ENCODE data around the gene ATF6.

The ATF6 gene

DNA sequence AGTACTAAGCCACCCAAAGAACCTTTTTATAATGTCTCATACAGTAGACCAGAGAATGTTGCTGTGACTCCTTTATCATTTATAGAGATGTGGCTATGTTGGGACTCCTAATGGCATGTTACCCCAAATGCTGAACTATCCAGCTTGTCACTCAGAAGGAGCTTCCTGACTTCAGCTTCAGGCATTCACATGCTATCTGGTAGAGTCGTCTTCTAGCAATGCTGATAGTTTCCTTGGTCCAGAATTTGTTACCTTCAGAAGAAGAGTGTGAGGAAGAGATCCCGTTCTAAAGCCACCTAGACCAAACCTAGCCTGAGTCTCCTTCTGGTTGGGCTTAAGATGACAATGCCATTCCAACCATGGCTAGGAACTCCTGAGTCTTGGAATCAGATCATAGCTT is 189.5 kb downstream of the ATF6 start:
- ChIA-PET CTCF (interaction anchor here (0.8 to 1.6 kb wide), 3 partner anchors 11 to 163 kb away, joined by 3 to 4 read pairs (median 3); no protein-coding TSS in a partner anchor), POLR2A (no interaction called here)
- TF ChIP-seq, protein P1, sequence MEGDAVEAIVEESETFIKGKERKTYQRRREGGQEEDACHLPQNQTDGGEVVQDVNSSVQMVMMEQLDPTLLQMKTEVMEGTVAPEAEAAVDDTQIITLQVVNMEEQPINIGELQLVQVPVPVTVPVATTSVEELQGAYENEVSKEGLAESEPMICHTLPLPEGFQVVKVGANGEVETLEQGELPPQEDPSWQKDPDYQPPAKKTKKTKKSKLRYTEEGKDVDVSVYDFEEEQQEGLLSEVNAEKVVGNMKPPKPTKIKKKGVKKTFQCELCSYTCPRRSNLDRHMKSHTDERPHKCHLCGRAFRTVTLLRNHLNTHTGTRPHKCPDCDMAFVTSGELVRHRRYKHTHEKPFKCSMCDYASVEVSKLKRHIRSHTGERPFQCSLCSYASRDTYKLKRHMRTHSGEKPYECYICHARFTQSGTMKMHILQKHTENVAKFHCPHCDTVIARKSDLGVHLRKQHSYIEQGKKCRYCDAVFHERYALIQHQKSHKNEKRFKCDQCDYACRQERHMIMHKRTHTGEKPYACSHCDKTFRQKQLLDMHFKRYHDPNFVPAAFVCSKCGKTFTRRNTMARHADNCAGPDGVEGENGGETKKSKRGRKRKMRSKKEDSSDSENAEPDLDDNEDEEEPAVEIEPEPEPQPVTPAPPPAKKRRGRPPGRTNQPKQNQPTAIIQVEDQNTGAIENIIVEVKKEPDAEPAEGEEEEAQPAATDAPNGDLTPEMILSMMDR (IDR thresholded peaks at IDR 0.05; ENCODE audit: control extremely low read depth, extremely low read depth, low read depth, missing control alignments) = no peak
- DNase-seq (ENCODE audit: extremely low spot score) = no peak

GRCh38 chr1:161956097-161956496 is 190.0 kb downstream of the ATF6 start:
- TF ChIP-seq, protein P1 (IDR thresholded peaks at IDR 0.05; ENCODE audit: control extremely low read depth, extremely low read depth, low read depth, missing control alignments) = no peak
- ChIA-PET CTCF (interaction anchor here (0.8 to 1.6 kb wide), 3 partner anchors 11 to 163 kb away, joined by 3 to 4 read pairs (median 3); no protein-coding TSS in a partner anchor), POLR2A (no interaction called here)
- DNase-seq (ENCODE audit: extremely low spot score) = no peak

GRCh38 chr1:161956930-161957329 is 190.8 kb downstream of the ATF6 start:
- TF ChIP-seq, protein P1 (IDR thresholded peaks at IDR 0.05; ENCODE audit: control extremely low read depth, extremely low read depth, low read depth, missing control alignments) = no peak
- DNase-seq (ENCODE audit: extremely low spot score) = no peak
- CTCF ChIA-PET = interaction anchor here (1.2 kb wide), 1 partner anchor 28 kb away, joined by 3 read pairs; no protein-coding TSS in a partner anchor
- POLR2A ChIA-PET = no interaction called here

DNA sequence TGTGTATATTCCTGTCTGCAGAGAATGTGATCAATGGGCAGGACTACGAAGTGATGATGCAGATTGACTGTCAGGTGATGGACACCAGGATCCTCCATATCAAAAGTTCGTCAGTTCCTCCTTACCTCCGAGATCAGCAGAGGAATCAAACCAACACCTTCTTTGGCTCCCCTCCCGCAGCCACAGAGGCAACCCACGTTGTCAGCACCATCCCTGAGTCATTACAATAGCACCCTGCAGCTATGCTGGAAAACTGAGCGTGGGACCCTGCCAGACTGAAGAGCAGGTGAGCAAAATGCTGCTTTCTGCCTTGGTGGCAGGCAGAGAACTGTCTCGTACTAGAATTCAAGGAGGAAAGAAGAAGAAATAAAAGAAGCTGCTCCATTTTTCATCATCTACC is 192.3 kb downstream of the ATF6 start:
- TF ChIP-seq, protein P1 (IDR thresholded peaks at IDR 0.05; ENCODE audit: control extremely low read depth, extremely low read depth, low read depth, missing control alignments) = no peak
- POLR2A ChIA-PET = no interaction called here
- CTCF ChIA-PET = interaction anchor here (1.0 to 1.2 kb wide), 2 partner anchors 29 to 65 kb away, joined by 3 read pairs; partner anchors contain the start of gene OLFML2B
- DNase-seq (ENCODE audit: extremely low spot score) = no peak

GRCh38 chr1:161962091-161962887 is 196.2 kb downstream of the ATF6 start:
- TF ChIP-seq, protein P1 (IDR thresholded peaks at IDR 0.05; ENCODE audit: control extremely low read depth, extremely low read depth, low read depth, missing control alignments) = no peak
- CTCF ChIA-PET = no interaction called here
- peak; percentile 65 for DNase-seq (ENCODE audit: extremely low spot score)
- POLR2A ChIA-PET = no interaction called here

- DNase-seq (ENCODE audit: extremely low spot score) = no peak
- TF ChIP-seq, protein P1 (IDR thresholded peaks at IDR 0.05; ENCODE audit: control extremely low read depth, extremely low read depth, low read depth, missing control alignments) = no peak
These were observed 199.9 kb downstream of the ATF6 start for GRCh38 chr1:161966067-161966466.

More at GRCh38 chr1:161966067-161966466, 199.9 kb downstream of the ATF6 start:
- CTCF ChIA-PET = interaction anchor here (1.5 kb wide), 1 partner anchor 11 kb away, joined by 3 read pairs; no protein-coding TSS in a partner anchor
- POLR2A ChIA-PET = no interaction called here
